ENCODE measurements around the gene ZNF581. TPM values are rescaled to one million over a fixed set of nuclear protein-coding genes. Genes with fewer than 3 reads are reported as not detected.
A peak's percentile ranks its signal among the peaks of the same experiment; 100 is the strongest.

Gene ZNF581
- polyA plus RNA-seq, 3 donors, result 25.1 to 31.6 (median 29.4) TPM

GRCh38 chr19:55618426-55618825 is 25.0 kb upstream of the ZNF581 start:
- H2AFZ ChIP-seq (ENCODE audit: insufficient read depth, low read depth, low read length, poor library complexity, severe bottlenecking), result no peak overlapping the region
- H3K4me2 ChIP-seq (replicated peaks; ENCODE audit: extremely low read depth, low read length, poor library complexity, severe bottlenecking), result no peak overlapping the region
- H4K20me1 ChIP-seq (ENCODE audit: insufficient read depth, low read length), result peaks cover under 1% of the 10 kb centered on the region
- H3K4me3 Mint-ChIP-seq, result peak overlapping the region in 1 of 2 donors; percentile 53
- peaks cover 0 to 2% (median 2%) of the 10 kb centered on the region in 7 donors for H3K9me3 Mint-ChIP-seq
- intact Hi-C loops (cut with micrococcal nuclease), result no loop called here
- H3K27ac Mint-ChIP-seq, result peak overlapping the region; percentile 86 to 97 (median 92)
- H3K27ac ChIP-seq (ENCODE audit: low read depth in 1 of 2, low read length in 2 of 2), result peak overlapping the region; percentile 52 to 53
- peaks cover 0 to 4% (median 1%) of the 10 kb centered on the region in 3 donors for H3K27me3 Mint-ChIP-seq (ENCODE audit: low read depth in 3 of 3)
- no peak overlapping the region for H3K9ac ChIP-seq (ENCODE audit: insufficient read depth, low read length, poor library complexity, severe bottlenecking)
- peaks cover 49% of the 10 kb centered on the region for H3K4me1 Mint-ChIP-seq
- TF ChIP-seq, protein P1, sequence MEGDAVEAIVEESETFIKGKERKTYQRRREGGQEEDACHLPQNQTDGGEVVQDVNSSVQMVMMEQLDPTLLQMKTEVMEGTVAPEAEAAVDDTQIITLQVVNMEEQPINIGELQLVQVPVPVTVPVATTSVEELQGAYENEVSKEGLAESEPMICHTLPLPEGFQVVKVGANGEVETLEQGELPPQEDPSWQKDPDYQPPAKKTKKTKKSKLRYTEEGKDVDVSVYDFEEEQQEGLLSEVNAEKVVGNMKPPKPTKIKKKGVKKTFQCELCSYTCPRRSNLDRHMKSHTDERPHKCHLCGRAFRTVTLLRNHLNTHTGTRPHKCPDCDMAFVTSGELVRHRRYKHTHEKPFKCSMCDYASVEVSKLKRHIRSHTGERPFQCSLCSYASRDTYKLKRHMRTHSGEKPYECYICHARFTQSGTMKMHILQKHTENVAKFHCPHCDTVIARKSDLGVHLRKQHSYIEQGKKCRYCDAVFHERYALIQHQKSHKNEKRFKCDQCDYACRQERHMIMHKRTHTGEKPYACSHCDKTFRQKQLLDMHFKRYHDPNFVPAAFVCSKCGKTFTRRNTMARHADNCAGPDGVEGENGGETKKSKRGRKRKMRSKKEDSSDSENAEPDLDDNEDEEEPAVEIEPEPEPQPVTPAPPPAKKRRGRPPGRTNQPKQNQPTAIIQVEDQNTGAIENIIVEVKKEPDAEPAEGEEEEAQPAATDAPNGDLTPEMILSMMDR (IDR thresholded peaks at IDR 0.05), result no peak
- 90% methylated on average over 2 of the region's 7 CpGs for WGBS (ENCODE audit: insufficient coverage)
- H3K79me2 ChIP-seq (ENCODE audit: insufficient read depth, low read length), result peaks cover 30% of the 10 kb centered on the region
- DNase-seq, result no peak
- peaks cover 52 to 62% of the 10 kb centered on the region in 2 donors for H3K4me1 ChIP-seq (ENCODE audit: control insufficient read depth in 1 of 2, insufficient read depth in 2 of 2, low read length in 2 of 2)
- no peaks in the 10 kb centered on the region for H3K9me3 ChIP-seq (replicated peaks in 1 of 2; ENCODE audit: control insufficient read depth in 1 of 2, insufficient read depth in 1 of 2, low read length in 2 of 2)
- peaks cover 22 to 45% of the 10 kb centered on the region in 2 donors for H3K36me3 Mint-ChIP-seq
- H3K4me3 ChIP-seq (replicated peaks in 1 of 3; ENCODE audit: low read depth in 2 of 3, low read length in 3 of 3), result no peak overlapping the region
- H3K27me3 ChIP-seq (ENCODE audit: control insufficient read depth in 2 of 2, insufficient read depth in 2 of 2, low read length in 2 of 2), result no peaks in the 10 kb centered on the region
- H3K36me3 ChIP-seq (replicated peaks in 1 of 2; ENCODE audit: control insufficient read depth in 1 of 2, insufficient read depth in 2 of 2, low read length in 2 of 2), result peaks cover 16 to 25% of the 10 kb centered on the region in 2 donors

- Mint-ChIP-seq H3K4me3 (peak overlapping the region; percentile 27 to 76), H3K4me1 (peaks cover 55% of the 10 kb centered on the region), H3K9me3 (peaks cover 0 to 4% (median 0%) of the 10 kb centered on the region in 7 donors), H3K36me3 (peaks cover 21 to 42% of the 10 kb centered on the region in 2 donors), H3K27ac (peak overlapping the region; percentile 89 to 97 (median 93)), H3K27me3 (ENCODE audit: low read depth in 3 of 3) (peaks cover 0 to 4% (median 1%) of the 10 kb centered on the region in 3 donors)
- peaks cover 34% of the 10 kb centered on the region for H3K79me2 ChIP-seq (ENCODE audit: insufficient read depth, low read length)
- intact Hi-C loops (cut with micrococcal nuclease), result no loop called here
- H4K20me1 ChIP-seq (ENCODE audit: insufficient read depth, low read length), result no peaks in the 10 kb centered on the region
- no peaks in the 10 kb centered on the region for H3K27me3 ChIP-seq (ENCODE audit: control insufficient read depth in 2 of 2, insufficient read depth in 2 of 2, low read length in 2 of 2)
- WGBS (ENCODE audit: insufficient coverage), result 55% methylated on average over 2 of the region's 3 CpGs
- peak; percentile 43 to 59 (median 52) for DNase-seq
- peaks cover 58 to 68% of the 10 kb centered on the region in 2 donors for H3K4me1 ChIP-seq (ENCODE audit: control insufficient read depth in 1 of 2, insufficient read depth in 2 of 2, low read length in 2 of 2)
- peaks cover 14 to 25% of the 10 kb centered on the region in 2 donors for H3K36me3 ChIP-seq (replicated peaks in 1 of 2; ENCODE audit: control insufficient read depth in 1 of 2, insufficient read depth in 2 of 2, low read length in 2 of 2)
- H3K9ac ChIP-seq (ENCODE audit: insufficient read depth, low read length, poor library complexity, severe bottlenecking), result no peak overlapping the region
- TF ChIP-seq, protein P1 (IDR thresholded peaks at IDR 0.05), result peak; percentile 10
- peak overlapping the region in 1 of 3 experiments; percentile 58 for H3K4me3 ChIP-seq (replicated peaks in 1 of 3; ENCODE audit: low read depth in 2 of 3, low read length in 3 of 3)
- no peaks in the 10 kb centered on the region for H3K9me3 ChIP-seq (replicated peaks in 1 of 2; ENCODE audit: control insufficient read depth in 1 of 2, insufficient read depth in 1 of 2, low read length in 2 of 2)
- H3K27ac ChIP-seq (ENCODE audit: low read depth in 1 of 2, low read length in 2 of 2), result peak overlapping the region; percentile 53 to 83
- no peak overlapping the region for H2AFZ ChIP-seq (ENCODE audit: insufficient read depth, low read depth, low read length, poor library complexity, severe bottlenecking)
- peak overlapping the region; percentile 71 for H3K4me2 ChIP-seq (replicated peaks; ENCODE audit: extremely low read depth, low read length, poor library complexity, severe bottlenecking)
Measured at GRCh38 chr19:55619286-55619685, 24.2 kb upstream of the ZNF581 start.

Data from CD14-positive monocyte (primary cell).